Measurements from ENCODE around the gene GID8. TPM values are rescaled to one million over a fixed set of nuclear protein-coding genes. Genes with fewer than 3 reads are reported as not detected.

The GID8 gene
- polyA plus RNA-seq, 1 experiment: 23.4 TPM

DNA sequence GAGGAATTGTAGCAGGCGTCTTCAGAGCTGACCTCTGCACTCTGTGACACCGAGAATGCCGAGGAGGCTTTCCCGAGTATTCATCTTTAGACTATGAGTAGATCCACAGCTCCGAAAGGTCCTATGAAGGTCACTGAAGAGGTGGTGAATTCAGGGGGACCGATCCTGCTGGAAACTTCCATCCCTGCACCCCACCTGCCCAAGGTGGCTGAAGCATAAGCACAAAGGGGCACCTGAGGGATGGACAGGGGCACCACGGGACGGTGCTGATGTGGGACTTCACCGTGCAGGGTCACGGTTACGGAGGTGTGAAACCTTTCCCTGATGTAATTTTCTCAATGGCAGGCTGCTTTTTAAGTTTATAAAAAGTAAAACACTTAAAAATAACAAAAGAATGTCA lies 36.1 kb upstream of the GID8 start:
- ChIA-PET POLR2A (no interaction called here), CTCF (interaction anchor here (0.9 to 3.8 kb wide), 8 partner anchors 12 to 107 kb away, joined by 3 to 44 read pairs (median 6); no protein-coding TSS in a partner anchor)
- H3K36me3 ChIP-seq (ENCODE audit: control insufficient read depth, insufficient read depth, low read length): peaks cover 30% of the 10 kb centered on the region
- H3K27me3 ChIP-seq (ENCODE audit: control insufficient read depth, insufficient read depth, low read length): no peaks in the 10 kb centered on the region
- H3K4me3 ChIP-seq (ENCODE audit: low read depth, low read length): no peak overlapping the region
- TF ChIP-seq, protein P1, sequence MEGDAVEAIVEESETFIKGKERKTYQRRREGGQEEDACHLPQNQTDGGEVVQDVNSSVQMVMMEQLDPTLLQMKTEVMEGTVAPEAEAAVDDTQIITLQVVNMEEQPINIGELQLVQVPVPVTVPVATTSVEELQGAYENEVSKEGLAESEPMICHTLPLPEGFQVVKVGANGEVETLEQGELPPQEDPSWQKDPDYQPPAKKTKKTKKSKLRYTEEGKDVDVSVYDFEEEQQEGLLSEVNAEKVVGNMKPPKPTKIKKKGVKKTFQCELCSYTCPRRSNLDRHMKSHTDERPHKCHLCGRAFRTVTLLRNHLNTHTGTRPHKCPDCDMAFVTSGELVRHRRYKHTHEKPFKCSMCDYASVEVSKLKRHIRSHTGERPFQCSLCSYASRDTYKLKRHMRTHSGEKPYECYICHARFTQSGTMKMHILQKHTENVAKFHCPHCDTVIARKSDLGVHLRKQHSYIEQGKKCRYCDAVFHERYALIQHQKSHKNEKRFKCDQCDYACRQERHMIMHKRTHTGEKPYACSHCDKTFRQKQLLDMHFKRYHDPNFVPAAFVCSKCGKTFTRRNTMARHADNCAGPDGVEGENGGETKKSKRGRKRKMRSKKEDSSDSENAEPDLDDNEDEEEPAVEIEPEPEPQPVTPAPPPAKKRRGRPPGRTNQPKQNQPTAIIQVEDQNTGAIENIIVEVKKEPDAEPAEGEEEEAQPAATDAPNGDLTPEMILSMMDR (IDR thresholded peaks at IDR 0.05; ENCODE audit: insufficient read depth, low read depth, low read length): no peak
- DNase-seq (ENCODE audit: low read depth): no peak

DNA sequence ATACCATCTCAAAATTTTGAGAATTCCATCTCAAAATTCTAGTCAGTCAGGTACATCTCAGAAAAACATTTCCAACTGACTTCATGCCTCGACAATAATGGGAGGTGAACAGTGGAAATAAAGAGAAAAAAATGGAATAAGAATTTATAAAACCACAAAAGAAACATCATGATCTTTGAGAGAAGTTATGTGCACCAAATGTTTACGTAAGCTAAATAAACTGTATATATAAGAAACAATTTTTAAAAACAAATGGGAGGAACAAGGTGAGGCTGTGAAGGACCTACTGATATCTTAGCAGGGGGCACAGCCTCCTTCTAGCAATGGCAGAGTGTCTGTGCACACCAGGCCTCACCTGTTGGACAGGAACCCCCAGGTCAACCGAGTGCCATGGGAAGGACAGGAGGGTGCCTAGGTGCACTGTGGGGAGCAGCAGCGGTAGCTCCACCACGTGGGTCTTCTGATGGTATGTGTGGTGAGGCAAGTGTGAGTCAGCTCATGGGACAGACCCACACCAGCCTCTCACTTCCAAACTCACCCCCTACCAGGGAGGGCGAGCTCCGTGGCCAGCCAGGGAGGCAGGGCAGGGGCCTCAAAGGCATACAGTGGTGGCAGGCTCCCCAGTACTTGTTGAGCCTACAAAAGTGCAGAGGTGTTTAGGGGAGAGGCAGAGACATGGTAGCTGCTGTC lies 34.9 kb upstream of the GID8 start:
- no peaks in the 10 kb centered on the region for H3K27me3 ChIP-seq (ENCODE audit: control insufficient read depth, insufficient read depth, low read length)
- no peak for DNase-seq (ENCODE audit: low read depth)
- TF ChIP-seq, protein P1 (IDR thresholded peaks at IDR 0.05; ENCODE audit: insufficient read depth, low read depth, low read length): no peak
- ChIA-PET CTCF (interaction anchor here (1.2 to 3.8 kb wide), 6 partner anchors 10 to 69 kb away, joined by 4 to 31 read pairs (median 5); no protein-coding TSS in a partner anchor), POLR2A (no interaction called here)
- H3K4me3 ChIP-seq (ENCODE audit: low read depth, low read length): no peak overlapping the region
- H3K36me3 ChIP-seq (ENCODE audit: control insufficient read depth, insufficient read depth, low read length): peaks cover 32% of the 10 kb centered on the region

DNA sequence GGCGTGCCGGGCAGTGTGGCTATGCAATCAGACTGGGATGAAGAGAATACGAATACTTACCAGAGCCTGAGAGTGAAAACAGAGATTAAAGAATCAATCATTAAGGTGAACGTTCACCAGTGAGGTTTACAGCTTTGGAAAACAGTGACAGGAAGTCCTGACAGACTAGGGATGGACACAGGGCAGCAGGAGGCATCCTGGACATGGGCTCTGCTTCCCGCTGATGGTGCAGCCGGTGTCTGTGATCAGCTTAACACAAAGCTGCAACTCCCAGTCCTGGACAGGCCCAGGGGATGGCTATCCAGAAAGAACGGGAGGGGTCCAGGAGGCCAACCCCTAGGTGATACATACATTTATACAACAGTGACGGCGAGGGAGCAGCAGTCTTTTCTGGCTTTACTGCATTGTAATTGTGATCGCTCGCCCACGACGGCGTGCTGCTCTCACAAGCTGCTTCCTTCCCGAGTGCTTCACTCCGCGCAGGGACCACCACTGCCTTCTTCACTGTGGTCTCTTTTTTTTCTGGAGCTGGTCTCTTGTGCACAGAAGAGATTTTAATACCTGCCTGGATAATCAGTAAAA lies 32.3 kb upstream of the GID8 start:
- DNase-seq (ENCODE audit: low read depth): no peak
- H3K4me3 ChIP-seq (ENCODE audit: low read depth, low read length): no peak overlapping the region

DNA sequence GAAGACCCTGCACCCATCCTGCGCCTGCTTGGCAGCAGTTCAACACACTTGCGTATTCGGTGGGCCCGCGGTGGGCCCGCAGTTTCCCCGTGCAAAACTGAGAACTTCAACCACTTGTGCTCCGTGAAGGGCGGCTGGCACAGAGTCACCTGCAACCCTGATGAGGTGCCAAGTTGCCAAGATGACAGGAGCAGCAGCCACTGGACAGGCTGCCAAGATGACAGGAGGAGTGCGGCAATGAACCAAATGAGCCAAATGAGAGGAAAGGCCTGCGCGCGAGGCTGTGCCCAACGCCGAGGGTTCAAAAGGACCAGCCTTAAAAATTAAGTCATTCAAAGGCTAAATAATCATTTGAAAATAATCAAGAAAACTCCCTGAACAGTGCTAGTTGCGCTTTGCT lies 31.7 kb upstream of the GID8 start:
- Histone ChIP-seq H3K27me3 (ENCODE audit: control insufficient read depth, insufficient read depth, low read length) (no peaks in the 10 kb centered on the region), H3K4me3 (ENCODE audit: low read depth, low read length) (no peak overlapping the region), H3K36me3 (ENCODE audit: control insufficient read depth, insufficient read depth, low read length) (peaks cover 46% of the 10 kb centered on the region)
- no peak for DNase-seq (ENCODE audit: low read depth)
- POLR2A ChIA-PET: no interaction called here
- TF ChIP-seq, protein P1 (IDR thresholded peaks at IDR 0.05; ENCODE audit: insufficient read depth, low read depth, low read length): no peak
- CTCF ChIA-PET: no interaction called here

More for the DNA sequence above, 32.3 kb upstream of the GID8 start:
- ChIA-PET POLR2A (no interaction called here), CTCF (no interaction called here)
- TF ChIP-seq, protein P1 (IDR thresholded peaks at IDR 0.05; ENCODE audit: insufficient read depth, low read depth, low read length): no peak
- Histone ChIP-seq H3K27me3 (ENCODE audit: control insufficient read depth, insufficient read depth, low read length) (no peaks in the 10 kb centered on the region), H3K36me3 (ENCODE audit: control insufficient read depth, insufficient read depth, low read length) (peaks cover 44% of the 10 kb centered on the region)

DNA sequence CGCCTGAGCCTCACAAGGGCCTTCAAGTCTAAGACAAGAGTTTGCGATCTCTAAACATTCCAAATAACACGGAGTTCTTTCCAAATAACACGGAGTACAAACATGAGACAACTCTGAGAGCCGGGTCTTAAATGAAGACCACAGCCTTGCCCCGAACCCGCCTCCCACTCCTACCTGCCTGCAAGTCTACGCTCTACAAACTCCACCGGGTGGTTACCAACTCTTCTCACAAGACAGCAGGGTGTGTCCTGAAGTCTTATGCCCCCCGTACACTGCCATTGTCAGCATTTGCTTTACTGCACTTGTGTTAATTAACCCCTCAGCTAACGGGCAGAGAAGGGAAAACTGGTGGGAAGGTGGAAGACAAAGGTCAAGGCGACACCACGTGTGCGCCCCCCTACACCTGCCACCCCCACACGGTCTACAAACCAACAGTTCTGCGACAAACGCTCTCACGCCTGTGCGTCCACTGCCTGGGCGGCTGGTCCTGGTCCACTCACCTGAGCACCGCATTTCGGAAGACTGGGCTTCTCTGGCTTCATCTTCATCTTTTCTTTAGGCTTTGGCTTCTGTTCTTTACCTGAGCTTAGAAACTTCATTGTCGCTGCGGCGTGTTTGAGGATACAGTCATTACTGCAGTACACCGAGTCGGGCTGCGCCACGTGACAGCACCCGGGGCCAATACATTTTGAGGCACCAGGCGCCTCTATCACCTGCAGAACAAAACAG lies 31.1 kb upstream of the GID8 start:
- no peaks in the 10 kb centered on the region for H3K27me3 ChIP-seq (ENCODE audit: control insufficient read depth, insufficient read depth, low read length)
- no peak overlapping the region for H3K4me3 ChIP-seq (ENCODE audit: low read depth, low read length)
- H3K36me3 ChIP-seq (ENCODE audit: control insufficient read depth, insufficient read depth, low read length): peaks cover 49% of the 10 kb centered on the region
- no peak for DNase-seq (ENCODE audit: low read depth)
- ChIA-PET POLR2A (no interaction called here), CTCF (interaction anchor here (1.5 to 2.5 kb wide), 5 partner anchors 8 to 31 kb away, joined by 4 to 18 read pairs (median 11); no protein-coding TSS in a partner anchor)
- TF ChIP-seq, protein P1 (IDR thresholded peaks at IDR 0.05; ENCODE audit: insufficient read depth, low read depth, low read length): no peak

All from BJ (cell line).